ENCODE measurements around the gene RHOC. TPM values are rescaled to one million over a fixed set of nuclear protein-coding genes. Genes with fewer than 3 reads are reported as not detected.

Gene RHOC
- polyA plus RNA-seq, 1 of the 3 experiments (the other 2 are of a cell fraction): 1,028 TPM

DNA sequence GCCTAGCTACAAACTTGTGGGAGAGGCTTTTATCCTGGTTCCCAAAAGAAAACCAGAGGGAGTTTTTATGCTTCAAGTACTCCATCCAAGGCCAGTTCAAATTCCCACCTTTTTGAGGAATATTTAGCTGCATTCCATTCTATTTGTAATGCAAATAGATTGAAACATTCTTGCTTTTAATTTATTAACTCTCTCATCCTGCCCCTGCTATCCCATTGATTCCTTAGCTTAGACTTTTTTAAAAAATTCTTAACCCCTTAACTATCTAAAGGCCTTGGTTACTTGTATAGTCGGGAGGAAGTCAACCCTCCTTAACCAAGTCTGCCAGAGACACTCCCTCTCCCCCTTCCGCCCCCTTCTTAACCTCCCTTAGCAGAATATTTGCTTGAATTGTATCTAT lies 34.9 kb downstream of the RHOC start:
- Histone ChIP-seq H3K27ac (ENCODE audit: low read depth in 2 of 2, low read length in 1 of 2) (0 out of 4 replicates have a peak overlapping the region, but pooled peaks of 1 of the 2 experiments have one; percentile 2), H4K20me1 (ENCODE audit: insufficient read depth) (no peaks in the 10 kb centered on the region), H2AFZ (ENCODE audit: low read depth) (no peak overlapping the region), H3K4me3 (ENCODE audit: low read depth in 2 of 2, low read length in 1 of 2) (no peak overlapping the region), H3K4me2 (no peak overlapping the region), H3K36me3 (replicated peaks in 1 of 2; ENCODE audit: control insufficient read depth in 1 of 2, insufficient read depth in 2 of 2, low read length in 1 of 2) (peaks cover 43 to 46% of the 10 kb centered on the region in 2 experiments), H3F3A (replicated peaks; ENCODE audit: insufficient read depth) (peaks cover 22% of the 10 kb centered on the region), H3K9me3 (no peaks in the 10 kb centered on the region), H3K79me2 (ENCODE audit: insufficient read depth) (peaks cover 18% of the 10 kb centered on the region), H3K27me3 (ENCODE audit: insufficient read depth) (no peaks in the 10 kb centered on the region), H3K4me1 (ENCODE audit: control insufficient read depth in 1 of 2, insufficient read depth in 2 of 2, low read depth in 1 of 2, low read length in 1 of 2) (peaks cover 11 to 12% of the 10 kb centered on the region in 2 experiments; a peak in 3 of 4 replicates), H3K9ac (no peak overlapping the region), H3K9me2 (no peaks in the 10 kb centered on the region)
- ChIA-PET POLR2A (interaction anchor here (1.0 kb wide), 1 partner anchor 53 kb away, joined by 3 read pairs; the partner anchor contains the start of gene ST7L), CTCF (interaction anchor here (0.8 to 4.8 kb wide), 8 partner anchors 10 to 281 kb away, joined by 3 to 42 read pairs (median 4); no protein-coding TSS in a partner anchor)
- DNase-seq: no peak
- 63% methylated on average over 2 of the region's 2 CpGs for WGBS (ENCODE audit: low lambda C conversion rate)
- TF ChIP-seq, protein P1, sequence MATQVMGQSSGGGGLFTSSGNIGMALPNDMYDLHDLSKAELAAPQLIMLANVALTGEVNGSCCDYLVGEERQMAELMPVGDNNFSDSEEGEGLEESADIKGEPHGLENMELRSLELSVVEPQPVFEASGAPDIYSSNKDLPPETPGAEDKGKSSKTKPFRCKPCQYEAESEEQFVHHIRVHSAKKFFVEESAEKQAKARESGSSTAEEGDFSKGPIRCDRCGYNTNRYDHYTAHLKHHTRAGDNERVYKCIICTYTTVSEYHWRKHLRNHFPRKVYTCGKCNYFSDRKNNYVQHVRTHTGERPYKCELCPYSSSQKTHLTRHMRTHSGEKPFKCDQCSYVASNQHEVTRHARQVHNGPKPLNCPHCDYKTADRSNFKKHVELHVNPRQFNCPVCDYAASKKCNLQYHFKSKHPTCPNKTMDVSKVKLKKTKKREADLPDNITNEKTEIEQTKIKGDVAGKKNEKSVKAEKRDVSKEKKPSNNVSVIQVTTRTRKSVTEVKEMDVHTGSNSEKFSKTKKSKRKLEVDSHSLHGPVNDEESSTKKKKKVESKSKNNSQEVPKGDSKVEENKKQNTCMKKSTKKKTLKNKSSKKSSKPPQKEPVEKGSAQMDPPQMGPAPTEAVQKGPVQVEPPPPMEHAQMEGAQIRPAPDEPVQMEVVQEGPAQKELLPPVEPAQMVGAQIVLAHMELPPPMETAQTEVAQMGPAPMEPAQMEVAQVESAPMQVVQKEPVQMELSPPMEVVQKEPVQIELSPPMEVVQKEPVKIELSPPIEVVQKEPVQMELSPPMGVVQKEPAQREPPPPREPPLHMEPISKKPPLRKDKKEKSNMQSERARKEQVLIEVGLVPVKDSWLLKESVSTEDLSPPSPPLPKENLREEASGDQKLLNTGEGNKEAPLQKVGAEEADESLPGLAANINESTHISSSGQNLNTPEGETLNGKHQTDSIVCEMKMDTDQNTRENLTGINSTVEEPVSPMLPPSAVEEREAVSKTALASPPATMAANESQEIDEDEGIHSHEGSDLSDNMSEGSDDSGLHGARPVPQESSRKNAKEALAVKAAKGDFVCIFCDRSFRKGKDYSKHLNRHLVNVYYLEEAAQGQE (IDR thresholded peaks at IDR 0.05; ENCODE audit: low read depth, low read length): no peak
- TF ChIP-seq TCF12 (IDR thresholded peaks at IDR 0.05) (no peak), GABPA (IDR thresholded peaks at IDR 0.05; ENCODE audit: low read depth) (no peak), NRF1 (IDR thresholded peaks at IDR 0.05; ENCODE audit: low read depth, low read length) (no peak), GATA2 (CRISPR knock-in tag; IDR thresholded peaks at IDR 0.05) (no peak), TEAD4 (IDR thresholded peaks at IDR 0.05; ENCODE audit: borderline replicate concordance, insufficient read depth) (no peak), RAD21 (IDR thresholded peaks at IDR 0.05; ENCODE audit: low read length) (no peak), RCOR1 (IDR thresholded peaks at IDR 0.05; ENCODE audit: low read length) (no peak), YY1 (IDR thresholded peaks at IDR 0.05; ENCODE audit: low read depth) (no peak), EZH2phosphoT487 (IDR thresholded peaks at IDR 0.05; ENCODE audit: borderline replicate concordance, low read depth) (no peak), EP300 (IDR thresholded peaks at IDR 0.05; ENCODE audit: borderline replicate concordance in 1 of 2, low read depth in 1 of 2, low read length in 1 of 2) (no peak), RXRA (IDR thresholded peaks at IDR 0.05; ENCODE audit: borderline replicate concordance, low read depth) (no peak), SIN3A (IDR thresholded peaks at IDR 0.05; ENCODE audit: borderline replicate concordance, low read depth, low read length) (no peak), FOXJ3 (CRISPR knock-in tag; IDR thresholded peaks at IDR 0.05) (no peak)
- TF ChIP-seq, protein P2, sequence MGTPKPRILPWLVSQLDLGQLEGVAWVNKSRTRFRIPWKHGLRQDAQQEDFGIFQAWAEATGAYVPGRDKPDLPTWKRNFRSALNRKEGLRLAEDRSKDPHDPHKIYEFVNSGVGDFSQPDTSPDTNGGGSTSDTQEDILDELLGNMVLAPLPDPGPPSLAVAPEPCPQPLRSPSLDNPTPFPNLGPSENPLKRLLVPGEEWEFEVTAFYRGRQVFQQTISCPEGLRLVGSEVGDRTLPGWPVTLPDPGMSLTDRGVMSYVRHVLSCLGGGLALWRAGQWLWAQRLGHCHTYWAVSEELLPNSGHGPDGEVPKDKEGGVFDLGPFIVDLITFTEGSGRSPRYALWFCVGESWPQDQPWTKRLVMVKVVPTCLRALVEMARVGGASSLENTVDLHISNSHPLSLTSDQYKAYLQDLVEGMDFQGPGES (IDR thresholded peaks at IDR 0.05; ENCODE audit: low read depth, low read length): no peak
- TF ChIP-seq, protein P3, sequence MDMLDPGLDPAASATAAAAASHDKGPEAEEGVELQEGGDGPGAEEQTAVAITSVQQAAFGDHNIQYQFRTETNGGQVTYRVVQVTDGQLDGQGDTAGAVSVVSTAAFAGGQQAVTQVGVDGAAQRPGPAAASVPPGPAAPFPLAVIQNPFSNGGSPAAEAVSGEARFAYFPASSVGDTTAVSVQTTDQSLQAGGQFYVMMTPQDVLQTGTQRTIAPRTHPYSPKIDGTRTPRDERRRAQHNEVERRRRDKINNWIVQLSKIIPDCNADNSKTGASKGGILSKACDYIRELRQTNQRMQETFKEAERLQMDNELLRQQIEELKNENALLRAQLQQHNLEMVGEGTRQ (IDR thresholded peaks at IDR 0.05; ENCODE audit: borderline replicate concordance, low read depth, low read length): no peak

All from SK-N-SH (cell line).